OCI-LY3 (cell line): Measurements from ENCODE around the gene PRRC1.

Source experiments
- CTCF ChIP-seq: fragments of 200-600, 300-600 bp; sonication (generic); IDR thresholded peaks from 2 replicates; pipeline ENCODE4 v1.5.1; 2014; ENCODE audit warnings: antibody characterized with exemption, low read length, low read depth
- EZH2phosphoT487 ChIP-seq: fragments of 200-600 bp; shearing (Covaris generic); IDR thresholded peaks from 2 replicates; pipeline ENCODE4 v1.6.1; 2018; ENCODE audit warnings: antibody characterized with exemption, mixed run types, low read depth

GRCh38 chr5:127517480-127518318, at the start of gene PRRC1:
- TF ChIP-seq CTCF = no peak
- TF ChIP-seq EZH2phosphoT487 = no peak
